ENCODE results near the gene ARHGEF26.

The ARHGEF26 gene, protein sequence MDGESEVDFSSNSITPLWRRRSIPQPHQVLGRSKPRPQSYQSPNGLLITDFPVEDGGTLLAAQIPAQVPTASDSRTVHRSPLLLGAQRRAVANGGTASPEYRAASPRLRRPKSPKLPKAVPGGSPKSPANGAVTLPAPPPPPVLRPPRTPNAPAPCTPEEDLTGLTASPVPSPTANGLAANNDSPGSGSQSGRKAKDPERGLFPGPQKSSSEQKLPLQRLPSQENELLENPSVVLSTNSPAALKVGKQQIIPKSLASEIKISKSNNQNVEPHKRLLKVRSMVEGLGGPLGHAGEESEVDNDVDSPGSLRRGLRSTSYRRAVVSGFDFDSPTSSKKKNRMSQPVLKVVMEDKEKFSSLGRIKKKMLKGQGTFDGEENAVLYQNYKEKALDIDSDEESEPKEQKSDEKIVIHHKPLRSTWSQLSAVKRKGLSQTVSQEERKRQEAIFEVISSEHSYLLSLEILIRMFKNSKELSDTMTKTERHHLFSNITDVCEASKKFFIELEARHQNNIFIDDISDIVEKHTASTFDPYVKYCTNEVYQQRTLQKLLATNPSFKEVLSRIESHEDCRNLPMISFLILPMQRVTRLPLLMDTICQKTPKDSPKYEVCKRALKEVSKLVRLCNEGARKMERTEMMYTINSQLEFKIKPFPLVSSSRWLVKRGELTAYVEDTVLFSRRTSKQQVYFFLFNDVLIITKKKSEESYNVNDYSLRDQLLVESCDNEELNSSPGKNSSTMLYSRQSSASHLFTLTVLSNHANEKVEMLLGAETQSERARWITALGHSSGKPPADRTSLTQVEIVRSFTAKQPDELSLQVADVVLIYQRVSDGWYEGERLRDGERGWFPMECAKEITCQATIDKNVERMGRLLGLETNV

GRCh38 chr3:154120961-154121700 lies at the start of gene ARHGEF26:
TSS of gene ARHGEF26 (plus strand) at chr3:154121390. CDS start at chr3:154121993, 603 bp downstream.
- TF ChIP-seq, protein P1, sequence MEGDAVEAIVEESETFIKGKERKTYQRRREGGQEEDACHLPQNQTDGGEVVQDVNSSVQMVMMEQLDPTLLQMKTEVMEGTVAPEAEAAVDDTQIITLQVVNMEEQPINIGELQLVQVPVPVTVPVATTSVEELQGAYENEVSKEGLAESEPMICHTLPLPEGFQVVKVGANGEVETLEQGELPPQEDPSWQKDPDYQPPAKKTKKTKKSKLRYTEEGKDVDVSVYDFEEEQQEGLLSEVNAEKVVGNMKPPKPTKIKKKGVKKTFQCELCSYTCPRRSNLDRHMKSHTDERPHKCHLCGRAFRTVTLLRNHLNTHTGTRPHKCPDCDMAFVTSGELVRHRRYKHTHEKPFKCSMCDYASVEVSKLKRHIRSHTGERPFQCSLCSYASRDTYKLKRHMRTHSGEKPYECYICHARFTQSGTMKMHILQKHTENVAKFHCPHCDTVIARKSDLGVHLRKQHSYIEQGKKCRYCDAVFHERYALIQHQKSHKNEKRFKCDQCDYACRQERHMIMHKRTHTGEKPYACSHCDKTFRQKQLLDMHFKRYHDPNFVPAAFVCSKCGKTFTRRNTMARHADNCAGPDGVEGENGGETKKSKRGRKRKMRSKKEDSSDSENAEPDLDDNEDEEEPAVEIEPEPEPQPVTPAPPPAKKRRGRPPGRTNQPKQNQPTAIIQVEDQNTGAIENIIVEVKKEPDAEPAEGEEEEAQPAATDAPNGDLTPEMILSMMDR (IDR thresholded peaks at IDR 0.05), result no peak
- H3K4me3 ChIP-seq, result peak within 1 kb of the TSS; percentile 78
- DNase-seq (ENCODE audit: low spot score), result peak; percentile 93
- peak within 1 kb of the TSS; percentile 58 to 81 for H3K27ac ChIP-seq

- TF ChIP-seq, protein P1 (IDR thresholded peaks at IDR 0.05), result no peak
- Histone ChIP-seq H3K27ac (no peak overlapping the region), H3K4me3 (no peak overlapping the region)
- no peak for DNase-seq (ENCODE audit: low spot score)
Observed at GRCh38 chr3:154074966-154075365, 46.2 kb upstream of the ARHGEF26 start.

GRCh38 chr3:154078672-154079071 lies 42.5 kb upstream of the ARHGEF26 start:
- TF ChIP-seq, protein P1 (IDR thresholded peaks at IDR 0.05), result no peak
- H3K27ac ChIP-seq, result no peak overlapping the region
- DNase-seq (ENCODE audit: low spot score), result no peak

GRCh38 chr3:154081305-154081704 lies 39.9 kb upstream of the ARHGEF26 start:
- no peak for DNase-seq (ENCODE audit: low spot score)
- TF ChIP-seq, protein P1 (IDR thresholded peaks at IDR 0.05), result no peak
- Histone ChIP-seq H3K4me3 (no peak overlapping the region), H3K27ac (no peak overlapping the region)

More at GRCh38 chr3:154078672-154079071, 42.5 kb upstream of the ARHGEF26 start:
- H3K4me3 ChIP-seq, result no peak overlapping the region

- no peak for DNase-seq (ENCODE audit: low spot score)
- TF ChIP-seq, protein P1 (IDR thresholded peaks at IDR 0.05), result no peak
- no peak overlapping the region for H3K27ac ChIP-seq
- no peak overlapping the region for H3K4me3 ChIP-seq
Observed at GRCh38 chr3:154085071-154085470, 36.1 kb upstream of the ARHGEF26 start.

- DNase-seq (ENCODE audit: low spot score), result no peak
- Histone ChIP-seq H3K27ac (no peak overlapping the region), H3K4me3 (no peak overlapping the region)
- TF ChIP-seq, protein P1 (IDR thresholded peaks at IDR 0.05), result no peak
Observed at GRCh38 chr3:154085799-154086198, 35.4 kb upstream of the ARHGEF26 start.

Data from coronary artery (tissue), 2 donors.